Activated CD8-positive, alpha-beta T cell treated with anti-CD3 and anti-CD28 coated beads for 36 hours (primary cell): ENCODE measurements around the gene BANP. TPM values are rescaled to one million over a fixed set of nuclear protein-coding genes. Genes with fewer than 3 reads are reported as not detected.

Experiments
- ATAC-seq: fragments of 200-7000 bp; cut with Tn5 transposase; one replicate; pipeline ENCODE4 v1.10.0; 2021; ENCODE audit warnings: mild to moderate bottlenecking, moderate library complexity
- CTCF ChIA-PET: fragments of 350-600 bp; sonication (Branson Sonifier 250); formaldehyde crosslinking; loops from one replicate; lab custom pipeline; 2021; ENCODE audit warnings: antibody characterized with exemption; lab: Charles Lee
- POLR2A ChIA-PET: fragments of 350-600 bp; sonication (Branson Sonifier 250); formaldehyde crosslinking; loops from one replicate; lab custom pipeline; 2021; ENCODE audit warnings: antibody characterized with exemption; lab: Charles Lee
- DNase-seq: peaks from one replicate; pipeline ENCODE4 v3.0.0-alpha.2; 2020
- H3K27ac Mint-ChIP-seq: one replicate; pipeline ENCODE4 v1.8.0; 2021; ENCODE audit warnings: mild to moderate bottlenecking, mixed read lengths
- H3K27me3 Mint-ChIP-seq: one replicate; pipeline ENCODE4 v1.8.0; 2021; ENCODE audit warnings: mixed read lengths
- H3K36me3 Mint-ChIP-seq: one replicate; pipeline ENCODE4 v1.8.0; 2021; ENCODE audit warnings: low read depth, mixed read lengths
- H3K4me1 Mint-ChIP-seq: one replicate; pipeline ENCODE4 v1.8.0; 2021; ENCODE audit warnings: low read depth, mixed read lengths
- H3K4me3 Mint-ChIP-seq: one replicate; pipeline ENCODE4 v1.8.0; 2021; ENCODE audit warnings: mild to moderate bottlenecking, moderate library complexity, mixed read lengths
- H3K9me3 Mint-ChIP-seq: one replicate; pipeline ENCODE4 v1.8.0; 2021; ENCODE audit warnings: mixed read lengths
- intact Hi-C: fragments of 100-400 bp; cut with micrococcal nuclease; formaldehyde crosslinking; loops from one replicate; pipeline ENCODE4 v1.10.0; 2022
- total RNA-seq, 2 experiments: library from RNA; stranded (reverse); gene quantifications; one replicate each; pipeline ENCODE4 v1.2.3, GENCODE V29; 2021
- TF ChIP-seq, protein P1 (sequence below): fragments of 200-600 bp; IDR thresholded peaks from one replicate; pipeline ENCODE4 v1.8.0; 2022; ENCODE audit warnings: antibody characterized with exemption, mild to moderate bottlenecking

The BANP gene
- total RNA-seq, 2 experiments from 2014 or later, result 32.1 to 36.1 TPM

DNA sequence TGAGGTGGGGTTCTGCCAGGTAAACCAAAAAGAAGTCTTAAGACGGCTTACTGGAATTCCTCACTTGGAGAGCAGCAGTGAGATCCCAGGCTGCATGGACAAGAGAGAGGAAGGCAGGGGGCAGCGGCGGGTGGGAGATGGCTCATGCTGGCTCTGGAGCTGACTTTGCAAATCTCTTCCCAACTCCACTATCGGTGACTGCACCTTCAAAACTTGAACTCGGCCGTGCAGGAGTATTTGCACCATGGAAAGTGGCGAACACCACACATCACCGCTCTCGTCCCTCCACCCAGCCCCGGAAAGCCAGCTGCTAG lies 31.6 kb upstream of the BANP start:
- Mint-ChIP-seq H3K27ac (no peak overlapping the region), H3K9me3 (no peaks in the 10 kb centered on the region), H3K4me3 (no peak overlapping the region), H3K36me3 (no peaks in the 10 kb centered on the region), H3K4me1 (no peaks in the 10 kb centered on the region), H3K27me3 (peaks cover 4% of the 10 kb centered on the region)
- POLR2A ChIA-PET, result no interaction called here
- intact Hi-C loops, result no loop called here
- CTCF ChIA-PET, result no interaction called here
- ATAC-seq (no peak), DNase-seq (no peak)
- TF ChIP-seq, protein P1, sequence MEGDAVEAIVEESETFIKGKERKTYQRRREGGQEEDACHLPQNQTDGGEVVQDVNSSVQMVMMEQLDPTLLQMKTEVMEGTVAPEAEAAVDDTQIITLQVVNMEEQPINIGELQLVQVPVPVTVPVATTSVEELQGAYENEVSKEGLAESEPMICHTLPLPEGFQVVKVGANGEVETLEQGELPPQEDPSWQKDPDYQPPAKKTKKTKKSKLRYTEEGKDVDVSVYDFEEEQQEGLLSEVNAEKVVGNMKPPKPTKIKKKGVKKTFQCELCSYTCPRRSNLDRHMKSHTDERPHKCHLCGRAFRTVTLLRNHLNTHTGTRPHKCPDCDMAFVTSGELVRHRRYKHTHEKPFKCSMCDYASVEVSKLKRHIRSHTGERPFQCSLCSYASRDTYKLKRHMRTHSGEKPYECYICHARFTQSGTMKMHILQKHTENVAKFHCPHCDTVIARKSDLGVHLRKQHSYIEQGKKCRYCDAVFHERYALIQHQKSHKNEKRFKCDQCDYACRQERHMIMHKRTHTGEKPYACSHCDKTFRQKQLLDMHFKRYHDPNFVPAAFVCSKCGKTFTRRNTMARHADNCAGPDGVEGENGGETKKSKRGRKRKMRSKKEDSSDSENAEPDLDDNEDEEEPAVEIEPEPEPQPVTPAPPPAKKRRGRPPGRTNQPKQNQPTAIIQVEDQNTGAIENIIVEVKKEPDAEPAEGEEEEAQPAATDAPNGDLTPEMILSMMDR, result no peak

DNA sequence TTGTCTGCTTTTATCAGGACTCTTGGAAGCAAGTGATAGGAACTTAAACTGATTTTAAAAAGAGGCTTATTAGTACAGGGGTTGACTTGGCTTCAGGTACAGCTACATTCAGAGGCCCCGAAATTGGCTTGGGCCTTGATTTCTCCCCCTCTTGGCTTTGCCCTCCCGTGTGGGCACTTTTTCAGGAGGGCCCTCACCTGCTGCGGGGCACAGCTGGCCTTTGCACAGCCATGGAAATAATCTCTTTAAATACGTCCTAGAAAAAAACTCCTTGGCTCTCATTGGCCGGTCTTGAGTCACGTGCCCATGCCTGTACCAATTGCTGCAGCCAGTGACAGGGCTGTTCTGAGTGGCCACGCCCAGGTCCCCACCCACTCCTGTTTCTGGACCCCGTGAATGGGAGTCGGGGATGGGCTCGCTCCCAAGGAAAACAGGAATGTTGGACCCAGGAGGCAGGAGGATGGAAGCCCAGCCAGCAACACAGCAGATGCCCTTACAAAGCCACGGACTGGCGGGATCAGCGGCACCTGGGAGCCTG lies 29.9 kb upstream of the BANP start:
- ChIA-PET POLR2A (no interaction called here), CTCF (no interaction called here)
- peaks cover 6% of the 10 kb centered on the region for H3K27me3 Mint-ChIP-seq
- no peak overlapping the region for H3K27ac Mint-ChIP-seq
- H3K4me3 Mint-ChIP-seq, result no peak overlapping the region
- DNase-seq (no peak), ATAC-seq (no peak)
- H3K36me3 Mint-ChIP-seq, result no peaks in the 10 kb centered on the region
- TF ChIP-seq, protein P1, result no peak
- intact Hi-C loops, result no loop called here
- peaks cover 5% of the 10 kb centered on the region for H3K4me1 Mint-ChIP-seq
- no peaks in the 10 kb centered on the region for H3K9me3 Mint-ChIP-seq

DNA sequence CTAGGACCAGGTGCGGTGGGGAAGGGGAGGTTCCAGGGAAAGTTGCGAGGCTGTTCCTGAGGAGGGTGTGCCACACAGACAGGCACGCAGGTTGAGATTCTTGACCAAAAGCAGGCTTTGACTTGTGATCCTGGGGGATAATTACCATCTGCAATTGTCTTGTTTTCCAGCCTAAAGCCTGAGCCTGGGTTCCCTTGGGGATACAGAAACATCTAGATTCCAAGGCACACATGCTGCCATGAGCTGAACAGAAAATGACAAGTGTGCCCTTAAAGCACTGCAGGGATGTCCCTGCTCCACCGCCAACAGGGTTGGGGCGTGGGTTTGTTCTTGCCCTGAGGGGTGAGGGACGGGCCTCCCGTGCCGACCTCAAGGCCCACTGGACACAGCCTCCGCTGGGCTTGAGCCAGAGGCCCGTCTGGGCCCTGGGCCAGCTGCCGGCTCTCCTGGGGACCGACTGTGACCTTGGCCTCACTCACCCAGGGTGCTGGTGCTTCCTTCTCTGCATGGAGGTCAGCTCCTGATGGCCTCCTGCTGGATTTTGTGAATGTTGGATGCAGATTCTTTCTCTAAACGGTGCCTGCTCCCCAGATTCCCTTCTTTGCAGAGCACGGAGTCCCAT lies 28.9 kb upstream of the BANP start:
- Mint-ChIP-seq H3K4me3 (no peak overlapping the region), H3K27me3 (peaks cover 6% of the 10 kb centered on the region), H3K27ac (no peak overlapping the region), H3K9me3 (no peaks in the 10 kb centered on the region), H3K4me1 (peaks cover 9% of the 10 kb centered on the region), H3K36me3 (no peaks in the 10 kb centered on the region)
- ChIA-PET CTCF (no interaction called here), POLR2A (no interaction called here)
- ATAC-seq, result no peak
- intact Hi-C loops, result no loop called here
- no peak for DNase-seq
- TF ChIP-seq, protein P1, result no peak

DNA sequence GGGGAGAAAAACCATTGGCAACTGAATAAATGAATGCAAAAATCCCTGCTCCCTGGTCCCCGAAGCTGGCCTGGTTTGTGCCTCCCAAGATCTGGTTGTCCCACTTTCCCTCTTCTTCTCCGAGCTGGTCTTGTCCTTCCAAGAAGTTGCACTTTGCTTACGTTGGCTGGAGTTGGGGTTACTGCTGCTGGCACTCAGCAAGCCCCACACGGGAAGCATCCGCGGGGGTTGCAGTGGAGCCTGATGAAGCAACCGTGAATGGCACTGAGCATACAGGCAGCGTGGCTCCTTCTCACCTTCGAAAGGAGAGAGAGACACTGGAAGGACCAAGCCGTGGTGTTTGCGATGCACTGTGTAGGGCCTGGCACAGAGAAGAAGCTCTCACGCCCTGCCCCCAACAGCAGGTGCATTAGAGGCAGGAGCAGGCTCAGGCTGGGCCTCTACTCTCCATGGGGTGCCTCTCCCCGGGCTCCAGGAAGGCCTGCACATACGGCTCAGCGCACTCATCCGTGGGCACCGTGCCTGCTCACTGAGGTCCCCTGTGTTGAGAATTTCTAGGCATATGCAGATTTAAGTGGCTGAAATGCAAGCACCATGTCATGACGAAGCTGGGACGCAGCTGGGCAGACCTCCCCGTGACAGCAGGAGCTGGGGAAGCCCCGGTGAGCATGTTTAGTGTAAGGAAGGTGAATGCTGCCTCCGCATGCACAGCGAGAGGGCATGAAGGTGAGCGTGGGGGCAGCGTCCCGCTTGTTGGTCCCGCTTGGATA lies 27.0 kb upstream of the BANP start:
- Mint-ChIP-seq H3K27ac (no peak overlapping the region), H3K27me3 (peaks cover 3% of the 10 kb centered on the region), H3K4me3 (no peak overlapping the region), H3K9me3 (no peaks in the 10 kb centered on the region), H3K4me1 (peaks cover 9% of the 10 kb centered on the region), H3K36me3 (no peaks in the 10 kb centered on the region)
- intact Hi-C loops, result no loop called here
- TF ChIP-seq, protein P1, result no peak
- ATAC-seq (no peak), DNase-seq (no peak)
- CTCF ChIA-PET, result no interaction called here
- POLR2A ChIA-PET, result interaction anchor here (0.6 kb wide), 1 partner anchor 152 kb away, joined by 3 read pairs; no protein-coding TSS in a partner anchor
